ENCODE results near the gene KRTAP20-4. TPM values are rescaled to one million over a fixed set of nuclear protein-coding genes. Genes with fewer than 3 reads are reported as not detected.

The KRTAP20-4 gene
- total and polyA plus RNA-seq, 9 of the 15 experiments (the other 6 are each of a cell fraction or from before 2014, with no cell fraction given): not detected

DNA sequence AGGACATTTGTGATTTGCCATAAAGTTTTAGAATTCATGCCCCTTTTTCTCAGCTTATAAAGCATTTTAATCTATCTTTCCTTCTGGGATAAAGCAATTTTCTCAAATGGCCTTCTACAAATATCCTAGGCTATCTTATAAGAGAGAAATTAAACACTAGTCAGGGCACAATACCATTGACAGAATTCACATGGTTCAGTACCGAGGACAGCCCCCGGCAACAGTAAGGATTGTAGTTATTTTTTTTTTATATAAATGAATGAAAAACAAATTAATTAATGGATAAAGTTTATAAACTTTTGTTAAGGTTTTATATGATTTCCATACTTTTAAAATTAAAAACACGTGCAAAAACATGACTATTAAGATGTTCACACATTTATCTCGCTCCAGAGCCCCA, 7.7 kb downstream of the KRTAP20-4 start:
- 0% methylated on average over 4 of the region's 4 CpGs for WGBS (ENCODE audit: insufficient coverage, low coverage, missing lambda C conversion rate)

DNA sequence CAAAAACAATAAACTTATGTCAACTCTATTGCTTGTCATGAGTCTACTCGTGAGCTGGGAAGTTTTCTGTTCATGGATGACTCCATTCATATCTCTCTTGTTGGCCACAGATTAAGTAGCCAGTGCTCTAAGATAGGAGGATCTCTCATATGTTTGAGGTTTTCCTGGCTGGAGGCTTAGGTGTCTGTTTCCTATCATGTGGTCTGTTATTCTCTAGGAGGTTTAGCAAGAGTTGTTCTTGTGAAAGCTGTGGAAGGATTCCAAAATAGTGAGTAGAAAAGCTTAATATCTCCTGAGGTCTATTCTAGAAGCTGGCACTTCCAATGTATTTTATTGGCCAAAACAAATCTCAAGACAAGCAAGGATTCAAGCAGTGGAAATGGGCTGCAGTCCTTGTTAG, 8.8 kb downstream of the KRTAP20-4 start:
- Histone ChIP-seq H3K36me3 (ENCODE audit: control insufficient read depth, insufficient read depth, low read length) (no peaks in the 10 kb centered on the region), H3K9me3 (replicated peaks; ENCODE audit: control insufficient read depth, insufficient read depth, low read depth, low read length) (no peaks in the 10 kb centered on the region), H3K4me3 (no peak overlapping the region), H3K27me3 (ENCODE audit: control insufficient read depth in 2 of 2, insufficient read depth in 2 of 2, low read length in 2 of 2) (no peaks in the 10 kb centered on the region), H3K9me1 (ENCODE audit: control insufficient read depth, insufficient read depth, low read length) (no peaks in the 10 kb centered on the region), H2AFZ (ENCODE audit: low read depth, low read length) (no peak overlapping the region), H3K79me2 (ENCODE audit: control insufficient read depth, insufficient read depth, low read length) (no peaks in the 10 kb centered on the region), H3K27ac (ENCODE audit: extremely low read depth, low read depth, low read length) (no peak overlapping the region), H3K4me2 (ENCODE audit: insufficient read depth, low read length) (no peak overlapping the region), H3K9ac (ENCODE audit: insufficient read depth in 1 of 2, low read depth in 2 of 2, low read length in 2 of 2) (no peak overlapping the region), H4K20me1 (replicated peaks; ENCODE audit: control insufficient read depth, insufficient read depth, low read length) (no peaks in the 10 kb centered on the region), H3K4me1 (replicated peaks in 1 of 2; ENCODE audit: control insufficient read depth in 2 of 2, insufficient read depth in 2 of 2, low read length in 2 of 2) (no peaks in the 10 kb centered on the region)
- CTCF ChIA-PET (ENCODE audit: low intra/inter-chr PET ratio): no interaction called here
- in situ Hi-C loops (cut with MboI): no loop called here
- DNase-seq (ENCODE audit: extremely low read depth in 1 of 4, low spot score in 3 of 4) (no peak), ATAC-seq (no peak), FAIRE-seq (no peak)
- intact Hi-C loops (cut with micrococcal nuclease): no loop called here
- WGBS (ENCODE audit: insufficient coverage, low coverage, missing lambda C conversion rate): 0% methylated on average over 1 of the region's 1 CpG
- POLR2A ChIA-PET: no interaction called here
- BruUV-seq (replicated peaks): no TSS peak
- no peak for TF ChIP-seq U2AF1 (optimal IDR thresholded peaks at IDR 0.05; ENCODE audit: low read depth, low read length)
- TF ChIP-seq RB1 (IDR thresholded peaks at IDR 0.05; ENCODE audit: low read depth): no peak
- no peak for TF ChIP-seq ZFP1 (CRISPR knock-in tag; IDR thresholded peaks at IDR 0.05)
- no peak for TF ChIP-seq ZNF830 (CRISPR knock-in tag; IDR thresholded peaks at IDR 0.05)
- TF ChIP-seq, protein P1, sequence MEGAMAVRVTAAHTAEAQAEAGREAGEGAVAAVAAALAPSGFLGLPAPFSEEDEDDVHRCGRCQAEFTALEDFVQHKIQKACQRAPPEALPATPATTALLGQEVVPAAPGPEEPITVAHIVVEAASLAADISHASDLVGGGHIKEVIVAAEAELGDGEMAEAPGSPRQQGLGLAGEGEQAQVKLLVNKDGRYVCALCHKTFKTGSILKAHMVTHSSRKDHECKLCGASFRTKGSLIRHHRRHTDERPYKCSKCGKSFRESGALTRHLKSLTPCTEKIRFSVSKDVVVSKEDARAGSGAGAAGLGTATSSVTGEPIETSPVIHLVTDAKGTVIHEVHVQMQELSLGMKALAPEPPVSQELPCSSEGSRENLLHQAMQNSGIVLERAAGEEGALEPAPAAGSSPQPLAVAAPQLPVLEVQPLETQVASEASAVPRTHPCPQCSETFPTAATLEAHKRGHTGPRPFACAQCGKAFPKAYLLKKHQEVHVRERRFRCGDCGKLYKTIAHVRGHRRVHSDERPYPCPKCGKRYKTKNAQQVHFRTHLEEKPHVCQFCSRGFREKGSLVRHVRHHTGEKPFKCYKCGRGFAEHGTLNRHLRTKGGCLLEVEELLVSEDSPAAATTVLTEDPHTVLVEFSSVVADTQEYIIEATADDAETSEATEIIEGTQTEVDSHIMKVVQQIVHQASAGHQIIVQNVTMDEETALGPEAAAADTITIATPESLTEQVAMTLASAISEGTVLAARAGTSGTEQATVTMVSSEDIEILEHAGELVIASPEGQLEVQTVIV (CRISPR knock-in tag; IDR thresholded peaks at IDR 0.05; ENCODE audit: borderline replicate concordance): no peak
- no peak for TF ChIP-seq ZNF23 (CRISPR knock-in tag; IDR thresholded peaks at IDR 0.05)
- TF ChIP-seq ZNF232 (CRISPR knock-in tag; IDR thresholded peaks at IDR 0.05): no peak
- no peak for TF ChIP-seq SIN3A (IDR thresholded peaks at IDR 0.05; ENCODE audit: borderline replicate concordance in 2 of 2, control insufficient read depth in 1 of 2, low read depth in 2 of 2, low read length in 2 of 2)
- TF ChIP-seq JUN (IDR thresholded peaks at IDR 0.05; ENCODE audit: borderline replicate concordance, low read depth, low read length): no peak
- TF ChIP-seq JUN (CRISPR knock-in tag; IDR thresholded peaks at IDR 0.05; ENCODE audit: borderline replicate concordance): no peak
- no peak for TF ChIP-seq ZNF76 (CRISPR knock-in tag; IDR thresholded peaks at IDR 0.05; ENCODE audit: borderline replicate concordance)
- TF ChIP-seq, protein P2, sequence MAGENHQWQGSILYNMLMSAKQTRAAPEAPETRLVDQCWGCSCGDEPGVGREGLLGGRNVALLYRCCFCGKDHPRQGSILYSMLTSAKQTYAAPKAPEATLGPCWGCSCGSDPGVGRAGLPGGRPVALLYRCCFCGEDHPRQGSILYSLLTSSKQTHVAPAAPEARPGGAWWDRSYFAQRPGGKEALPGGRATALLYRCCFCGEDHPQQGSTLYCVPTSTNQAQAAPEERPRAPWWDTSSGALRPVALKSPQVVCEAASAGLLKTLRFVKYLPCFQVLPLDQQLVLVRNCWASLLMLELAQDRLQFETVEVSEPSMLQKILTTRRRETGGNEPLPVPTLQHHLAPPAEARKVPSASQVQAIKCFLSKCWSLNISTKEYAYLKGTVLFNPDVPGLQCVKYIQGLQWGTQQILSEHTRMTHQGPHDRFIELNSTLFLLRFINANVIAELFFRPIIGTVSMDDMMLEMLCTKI (IDR thresholded peaks at IDR 0.05; ENCODE audit: partially characterized antibody): no peak

More for the DNA sequence above, 7.7 kb downstream of the KRTAP20-4 start:
- no peak for ATAC-seq
- DNase-seq (ENCODE audit: extremely low read depth in 1 of 4, low spot score in 3 of 4): no peak
- no peak for FAIRE-seq
- CTCF ChIA-PET (ENCODE audit: low intra/inter-chr PET ratio): no interaction called here
- in situ Hi-C loops (cut with MboI) (no loop called here), intact Hi-C loops (cut with micrococcal nuclease) (no loop called here)
- POLR2A ChIA-PET: no interaction called here
- Histone ChIP-seq H3K27me3 (ENCODE audit: control insufficient read depth in 2 of 2, insufficient read depth in 2 of 2, low read length in 2 of 2) (no peaks in the 10 kb centered on the region), H3K4me3 (no peak overlapping the region), H3K36me3 (ENCODE audit: control insufficient read depth, insufficient read depth, low read length) (no peaks in the 10 kb centered on the region), H3K79me2 (ENCODE audit: control insufficient read depth, insufficient read depth, low read length) (no peaks in the 10 kb centered on the region), H3K4me2 (ENCODE audit: insufficient read depth, low read length) (no peak overlapping the region), H4K20me1 (replicated peaks; ENCODE audit: control insufficient read depth, insufficient read depth, low read length) (no peaks in the 10 kb centered on the region), H3K27ac (ENCODE audit: extremely low read depth, low read depth, low read length) (no peak overlapping the region), H2AFZ (ENCODE audit: low read depth, low read length) (no peak overlapping the region), H3K4me1 (replicated peaks in 1 of 2; ENCODE audit: control insufficient read depth in 2 of 2, insufficient read depth in 2 of 2, low read length in 2 of 2) (no peaks in the 10 kb centered on the region), H3K9ac (ENCODE audit: insufficient read depth in 1 of 2, low read depth in 2 of 2, low read length in 2 of 2) (no peak overlapping the region), H3K9me3 (replicated peaks; ENCODE audit: control insufficient read depth, insufficient read depth, low read depth, low read length) (no peaks in the 10 kb centered on the region), H3K9me1 (ENCODE audit: control insufficient read depth, insufficient read depth, low read length) (no peaks in the 10 kb centered on the region)
- BruUV-seq (replicated peaks): no TSS peak
- TF ChIP-seq SMAD4 (CRISPR knock-in tag; conservative IDR thresholded peaks at IDR 0.05): no peak
- TF ChIP-seq RBM39 (optimal IDR thresholded peaks at IDR 0.05; ENCODE audit: low read depth, low read length): no peak
- TF ChIP-seq ZNF12 (CRISPR knock-in tag; IDR thresholded peaks at IDR 0.05): no peak
- no peak for TF ChIP-seq HIVEP1 (CRISPR knock-in tag; IDR thresholded peaks at IDR 0.05)
- TF ChIP-seq SP2 (IDR thresholded peaks at IDR 0.05; ENCODE audit: extremely low read depth, low read depth, low read length, poor library complexity, severe bottlenecking): no peak
- no peak for TF ChIP-seq ZNF134 (CRISPR knock-in tag; conservative IDR thresholded peaks at IDR 0.05)
